ENCODE measurements around the gene PTPN7. TPM values are rescaled to one million over a fixed set of nuclear protein-coding genes. Genes with fewer than 3 reads are reported as not detected.

PTPN7 gene
- total RNA-seq, 1 experiment from 2014 or later: not detected

GRCh38 chr1:202129453-202130296 is 30.7 kb downstream of the PTPN7 start:
- Mint-ChIP-seq H3K36me3 (ENCODE audit: insufficient read depth, unreplicated experiment) (peaks cover 30% of the 10 kb centered on the region), H3K9me3 (ENCODE audit: unreplicated experiment) (no peaks in the 10 kb centered on the region), H3K4me3 (ENCODE audit: unreplicated experiment) (no peak overlapping the region), H3K27me3 (ENCODE audit: insufficient read depth, unreplicated experiment) (peaks cover under 1% of the 10 kb centered on the region), H3K4me1 (ENCODE audit: insufficient read depth, unreplicated experiment) (peaks cover 4% of the 10 kb centered on the region), H3K27ac (ENCODE audit: low read depth, unreplicated experiment) (peak overlapping the region; percentile 29)
- CTCF ChIA-PET: interaction anchor here (0.5 to 28.8 kb wide), 9 partner anchors 10 to 754 kb away, joined by 3 to 1380 read pairs (median 3); partner anchors contain the start of genes ELF3 and GPR37L1
- no peak for DNase-seq (ENCODE audit: unreplicated experiment)
- BruUV-seq (replicated peaks): no TSS peak
- TF ChIP-seq CTCF (IDR thresholded peaks at IDR 0.05; ENCODE audit: unreplicated experiment): no peak
- intact Hi-C loops (cut with micrococcal nuclease): no loop called here
- POLR2A ChIA-PET: interaction anchor here (0.7 to 1.9 kb wide), 3 partner anchors 14 to 122 kb away, joined by 3 to 5 read pairs (median 3); partner anchors contain the start of gene ARL8A

GRCh38 chr1:202127836-202128622 is 32.4 kb downstream of the PTPN7 start:
- Mint-ChIP-seq H3K27me3 (ENCODE audit: insufficient read depth, unreplicated experiment) (peaks cover 17% of the 10 kb centered on the region), H3K27ac (ENCODE audit: low read depth, unreplicated experiment) (no peak overlapping the region), H3K9me3 (ENCODE audit: unreplicated experiment) (no peaks in the 10 kb centered on the region), H3K4me3 (ENCODE audit: unreplicated experiment) (no peak overlapping the region), H3K4me1 (ENCODE audit: insufficient read depth, unreplicated experiment) (peaks cover 4% of the 10 kb centered on the region), H3K36me3 (ENCODE audit: insufficient read depth, unreplicated experiment) (peaks cover 16% of the 10 kb centered on the region)
- intact Hi-C loops (cut with micrococcal nuclease): no loop called here
- TF ChIP-seq CTCF (IDR thresholded peaks at IDR 0.05; ENCODE audit: unreplicated experiment): no peak
- CTCF ChIA-PET: interaction anchor here (0.7 to 28.8 kb wide), 4 partner anchors 8 to 232 kb away, joined by 4 to 1380 read pairs (median 82); partner anchors contain the start of genes ELF3 and GPR37L1
- no peak for DNase-seq (ENCODE audit: unreplicated experiment)
- POLR2A ChIA-PET: interaction anchor here (0.6 to 0.9 kb wide), 3 partner anchors 99 to 141 kb away, joined by 3 to 5 read pairs (median 4); no protein-coding TSS in a partner anchor
- no TSS peak for BruUV-seq (replicated peaks)

- H3K9me3 Mint-ChIP-seq (ENCODE audit: unreplicated experiment): no peaks in the 10 kb centered on the region
- H3K4me1 Mint-ChIP-seq (ENCODE audit: insufficient read depth, unreplicated experiment): peaks cover 4% of the 10 kb centered on the region
- no peak overlapping the region for H3K4me3 Mint-ChIP-seq (ENCODE audit: unreplicated experiment)
- intact Hi-C loops (cut with micrococcal nuclease): no loop called here
- H3K27me3 Mint-ChIP-seq (ENCODE audit: insufficient read depth, unreplicated experiment): peaks cover 17% of the 10 kb centered on the region
- no peak for TF ChIP-seq CTCF (IDR thresholded peaks at IDR 0.05; ENCODE audit: unreplicated experiment)
- CTCF ChIA-PET: interaction anchor here (0.6 to 28.8 kb wide), 7 partner anchors 7 to 274 kb away, joined by 3 to 1380 read pairs (median 10); partner anchors contain the start of genes ELF3 and GPR37L1
- no TSS peak for BruUV-seq (replicated peaks)
- no peak for DNase-seq (ENCODE audit: unreplicated experiment)
- POLR2A ChIA-PET: interaction anchor here (0.6 kb wide), 1 partner anchor 104 kb away, joined by 4 read pairs; no protein-coding TSS in a partner anchor
- H3K36me3 Mint-ChIP-seq (ENCODE audit: insufficient read depth, unreplicated experiment): peaks cover 6% of the 10 kb centered on the region
- H3K27ac Mint-ChIP-seq (ENCODE audit: low read depth, unreplicated experiment): no peak overlapping the region
Measured at GRCh38 chr1:202127061-202127460, 33.3 kb downstream of the PTPN7 start.

All from MCF 10A (cell line).